GM12875 (cell line): ENCODE data around the gene LIN7C.

Experiments
- H3K4me3 ChIP-seq: one replicate; pipeline ENCODE4 v1.5.1; 2011; ENCODE audit warnings: low read depth, low read length, control low read depth
- TF ChIP-seq, protein P1 (sequence below): IDR thresholded peaks from 2 replicates; pipeline ENCODE4 v1.5.1; 2011; ENCODE audit warnings: low read depth, mild to moderate bottlenecking, control low read depth, inconsistent platforms, low read length, moderate library complexity, borderline replicate concordance; ENCODE audit not compliant: insufficient read depth

LIN7C gene

DNA sequence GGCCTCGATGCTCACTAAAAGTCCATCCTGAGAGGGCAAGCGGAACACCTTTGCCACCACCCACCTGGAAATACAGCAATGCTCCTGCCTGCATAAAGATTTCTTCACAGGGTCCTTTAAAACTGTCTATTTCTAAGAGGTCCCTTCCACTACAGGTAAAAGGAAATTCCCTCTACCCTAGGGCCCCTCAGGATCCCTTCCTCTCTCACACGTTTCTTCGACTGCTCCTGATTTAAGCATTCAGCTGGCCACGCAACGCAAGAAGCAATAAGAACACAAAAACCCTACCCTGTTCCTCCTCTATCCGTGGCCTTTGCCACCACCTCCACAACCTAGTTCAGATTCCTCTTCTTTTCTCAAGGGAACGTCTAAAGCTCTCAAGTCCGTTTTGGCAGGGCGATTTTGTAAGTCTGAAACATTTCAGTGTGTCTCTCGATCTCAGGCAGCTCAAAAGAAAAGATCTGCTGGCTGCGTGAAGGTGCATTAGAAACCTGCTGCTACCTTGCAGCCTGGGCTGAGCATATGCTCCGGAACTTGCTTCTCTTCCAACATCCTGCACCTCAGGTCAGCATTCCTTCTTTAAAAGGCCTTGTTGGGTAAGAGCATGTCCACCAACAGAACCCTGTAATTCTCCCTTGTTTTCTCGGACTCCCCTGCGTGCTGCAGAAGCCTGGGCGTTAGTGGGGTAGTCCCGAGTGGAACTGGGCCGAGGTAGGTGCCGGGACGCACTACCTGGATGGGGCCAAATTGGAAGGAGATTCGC is 35.6 kb downstream of the LIN7C start:
- no peak overlapping the region for H3K4me3 ChIP-seq
- TF ChIP-seq, protein P1, sequence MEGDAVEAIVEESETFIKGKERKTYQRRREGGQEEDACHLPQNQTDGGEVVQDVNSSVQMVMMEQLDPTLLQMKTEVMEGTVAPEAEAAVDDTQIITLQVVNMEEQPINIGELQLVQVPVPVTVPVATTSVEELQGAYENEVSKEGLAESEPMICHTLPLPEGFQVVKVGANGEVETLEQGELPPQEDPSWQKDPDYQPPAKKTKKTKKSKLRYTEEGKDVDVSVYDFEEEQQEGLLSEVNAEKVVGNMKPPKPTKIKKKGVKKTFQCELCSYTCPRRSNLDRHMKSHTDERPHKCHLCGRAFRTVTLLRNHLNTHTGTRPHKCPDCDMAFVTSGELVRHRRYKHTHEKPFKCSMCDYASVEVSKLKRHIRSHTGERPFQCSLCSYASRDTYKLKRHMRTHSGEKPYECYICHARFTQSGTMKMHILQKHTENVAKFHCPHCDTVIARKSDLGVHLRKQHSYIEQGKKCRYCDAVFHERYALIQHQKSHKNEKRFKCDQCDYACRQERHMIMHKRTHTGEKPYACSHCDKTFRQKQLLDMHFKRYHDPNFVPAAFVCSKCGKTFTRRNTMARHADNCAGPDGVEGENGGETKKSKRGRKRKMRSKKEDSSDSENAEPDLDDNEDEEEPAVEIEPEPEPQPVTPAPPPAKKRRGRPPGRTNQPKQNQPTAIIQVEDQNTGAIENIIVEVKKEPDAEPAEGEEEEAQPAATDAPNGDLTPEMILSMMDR: no peak

- TF ChIP-seq, protein P1: no peak
- no peak overlapping the region for H3K4me3 ChIP-seq
Observed at GRCh38 chr11:27470166-27470565, 36.4 kb downstream of the LIN7C start.

- no peak overlapping the region for H3K4me3 ChIP-seq
- TF ChIP-seq, protein P1: no peak
Observed at GRCh38 chr11:27468995-27469695, 37.4 kb downstream of the LIN7C start.

GRCh38 chr11:27468209-27468994 is 38.2 kb downstream of the LIN7C start:
- TF ChIP-seq, protein P1: no peak
- no peak overlapping the region for H3K4me3 ChIP-seq

- TF ChIP-seq, protein P1: no peak
- H3K4me3 ChIP-seq: no peak overlapping the region
Observed at GRCh38 chr11:27467181-27467913, 39.2 kb downstream of the LIN7C start.

DNA sequence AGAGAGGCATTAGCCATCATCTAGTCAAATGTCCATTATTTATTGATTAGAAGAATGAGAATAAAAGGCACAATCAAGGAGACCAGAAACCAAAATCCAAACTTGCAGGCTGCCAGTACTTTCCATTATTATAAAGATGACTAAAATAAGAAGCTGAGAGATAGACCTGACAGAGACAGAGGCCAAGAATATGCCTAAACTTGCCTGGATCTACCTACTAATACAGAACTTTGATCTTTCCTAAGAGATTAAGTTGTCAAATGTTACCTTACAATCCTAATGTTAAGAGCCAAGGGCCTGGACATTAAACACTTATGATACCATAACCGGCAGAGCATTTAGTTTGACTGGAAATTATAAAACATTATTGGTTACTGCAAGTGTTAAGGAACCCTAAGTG is 40.2 kb downstream of the LIN7C start:
- TF ChIP-seq, protein P1: no peak
- no peak overlapping the region for H3K4me3 ChIP-seq
